ENCODE data around the gene FOXJ3.

FOXJ3 gene

GRCh38 chr1:42335050-42335808 is at the start of gene FOXJ3:
Gene FOXJ3, minus strand, starts transcription at chr1:42335235. Its CDS starts 24,142 bp downstream, at chr1:42311093.
- TF ChIP-seq CTCF (IDR thresholded peaks at IDR 0.05; ENCODE audit: low read depth, low read length, poor library complexity, severe bottlenecking) (no peak), EZH2phosphoT487 (IDR thresholded peaks at IDR 0.05; ENCODE audit: borderline replicate concordance, low read length) (no peak)
- peaks cover 16% of the 10 kb centered on the region; the same call in 1 of the 2 replicates for H4K20me1 ChIP-seq (ENCODE audit: control insufficient read depth, insufficient read depth, low read depth, low read length)
- peak within 1 kb of the TSS; percentile 82 for H3K4me2 ChIP-seq (ENCODE audit: low read length)
- no peaks in the 10 kb centered on the region for H3K9me3 ChIP-seq (ENCODE audit: control insufficient read depth, insufficient read depth, low read length)
- peaks cover 25% of the 10 kb centered on the region for H3K4me1 ChIP-seq (ENCODE audit: control insufficient read depth, low read length)
- H3F3A ChIP-seq (ENCODE audit: control insufficient read depth, insufficient read depth) = no peaks in the 10 kb centered on the region; the same call in 1 of the 2 replicates
- H3K36me3 ChIP-seq (ENCODE audit: control insufficient read depth, low read length) = peaks cover 3% of the 10 kb centered on the region; the same call in 1 of the 2 replicates
- peak within 1 kb of the TSS; percentile 83 for H3K4me3 ChIP-seq (ENCODE audit: low read length)
- H3K27ac ChIP-seq (ENCODE audit: low read depth, low read length) = peak within 1 kb of the TSS; percentile 32
- H3K9me2 ChIP-seq (replicated peaks; ENCODE audit: control insufficient read depth, low read length) = no peaks in the 10 kb centered on the region
- H3K27me3 ChIP-seq (ENCODE audit: control insufficient read depth, low read length) = 0 out of 2 replicates have a peak, but pooled peaks cover 3% of the 10 kb centered on the region
- H3K79me2 ChIP-seq (ENCODE audit: control insufficient read depth, low read length) = peaks cover 60% of the 10 kb centered on the region

GRCh38 chr1:42381280-42381673 is 46.2 kb upstream of the FOXJ3 start:
- no peak overlapping the region for H3K27ac ChIP-seq (ENCODE audit: low read depth, low read length)
- H3K4me1 ChIP-seq (ENCODE audit: control insufficient read depth, low read length) = peaks cover 11% of the 10 kb centered on the region
- H3K4me2 ChIP-seq (ENCODE audit: low read length) = peak overlapping the region; percentile 79

GRCh38 chr1:42380586-42381279 is 45.7 kb upstream of the FOXJ3 start, which contains the start of gene RIMKLA:
Gene RIMKLA, plus strand, starts transcription at chr1:42380792. Its CDS starts 143 bp downstream, at chr1:42380935.
- peaks cover 11% of the 10 kb centered on the region for H3K4me1 ChIP-seq (ENCODE audit: control insufficient read depth, low read length)
- peak within 1 kb of the TSS; percentile 79 for H3K4me2 ChIP-seq (ENCODE audit: low read length)
- H3K9me2 ChIP-seq (replicated peaks; ENCODE audit: control insufficient read depth, low read length) = no peaks in the 10 kb centered on the region
- peaks cover 35% of the 10 kb centered on the region for H3K27me3 ChIP-seq (ENCODE audit: control insufficient read depth, low read length)
- H3K36me3 ChIP-seq (ENCODE audit: control insufficient read depth, low read length) = no peaks in the 10 kb centered on the region
- H4K20me1 ChIP-seq (ENCODE audit: control insufficient read depth, insufficient read depth, low read depth, low read length) = no peaks in the 10 kb centered on the region
- TF ChIP-seq EZH2phosphoT487 (IDR thresholded peaks at IDR 0.05; ENCODE audit: borderline replicate concordance, low read length) (peak; percentile 92; the same call in 1 of the 2 replicates), CTCF (IDR thresholded peaks at IDR 0.05; ENCODE audit: low read depth, low read length, poor library complexity, severe bottlenecking) (no peak)
- no peaks in the 10 kb centered on the region for H3K79me2 ChIP-seq (ENCODE audit: control insufficient read depth, low read length)
- no peak within 1 kb of the TSS for H3K27ac ChIP-seq (ENCODE audit: low read depth, low read length)
- peak within 1 kb of the TSS; percentile 75 for H3K4me3 ChIP-seq (ENCODE audit: low read length)
- no peaks in the 10 kb centered on the region for H3K9me3 ChIP-seq (ENCODE audit: control insufficient read depth, insufficient read depth, low read length)
- H3F3A ChIP-seq (ENCODE audit: control insufficient read depth, insufficient read depth) = no peaks in the 10 kb centered on the region

More at GRCh38 chr1:42381280-42381673, 46.2 kb upstream of the FOXJ3 start:
- Histone ChIP-seq H3K79me2 (ENCODE audit: control insufficient read depth, low read length) (no peaks in the 10 kb centered on the region), H3K4me3 (ENCODE audit: low read length) (peak overlapping the region; percentile 75), H3K27me3 (ENCODE audit: control insufficient read depth, low read length) (peaks cover 35% of the 10 kb centered on the region), H3K36me3 (ENCODE audit: control insufficient read depth, low read length) (no peaks in the 10 kb centered on the region), H3K9me3 (ENCODE audit: control insufficient read depth, insufficient read depth, low read length) (no peaks in the 10 kb centered on the region), H3F3A (ENCODE audit: control insufficient read depth, insufficient read depth) (no peaks in the 10 kb centered on the region), H3K9me2 (replicated peaks; ENCODE audit: control insufficient read depth, low read length) (no peaks in the 10 kb centered on the region), H4K20me1 (ENCODE audit: control insufficient read depth, insufficient read depth, low read depth, low read length) (no peaks in the 10 kb centered on the region)
- TF ChIP-seq EZH2phosphoT487 (IDR thresholded peaks at IDR 0.05; ENCODE audit: borderline replicate concordance, low read length) = no peak; the same call in 1 of the 2 replicates
- no peak for TF ChIP-seq CTCF (IDR thresholded peaks at IDR 0.05; ENCODE audit: low read depth, low read length, poor library complexity, severe bottlenecking)

All from DOHH2 (cell line).